B cell (primary cell): Measurements from ENCODE around the gene GNLY. TPM values are rescaled to one million over a fixed set of nuclear protein-coding genes. Genes with fewer than 3 reads are reported as not detected.

ENCODE experiments used
- ATAC-seq: fragments of 200-7000 bp; cut with Tn5 transposase; one replicate; pipeline ENCODE4 v1.10.0; 2021; ENCODE audit warnings: low read depth, mild to moderate bottlenecking, moderate number of reproducible peaks, moderate library complexity
- CTCF ChIA-PET: fragments of 350-600 bp; sonication (Branson Sonifier 250); formaldehyde crosslinking; loops from one replicate; lab custom pipeline; 2021; ENCODE audit warnings: antibody characterized with exemption, inconsistent platforms; lab: Charles Lee
- POLR2A ChIA-PET: fragments of 350-600 bp; sonication (Branson Sonifier 250); formaldehyde crosslinking; loops from one replicate; lab custom pipeline; 2021; ENCODE audit warnings: antibody characterized with exemption; lab: Charles Lee
- DNase-seq: peaks from one replicate; pipeline ENCODE4 v3.0.0; 2013
- H2AFZ ChIP-seq: 2 replicates; pipeline ENCODE4 v1.6.1; 2012; ENCODE audit warnings: mild to moderate bottlenecking, low read depth, low read length; ENCODE audit not compliant: insufficient read depth, poor library complexity, severe bottlenecking
- H3K27ac ChIP-seq, 2 donors: 1 replicate in 1 of 2; 2 replicates in 1 of 2; pipeline ENCODE4 v1.5.1; 2012 to 2013; ENCODE audit warnings: low read length in 2 of 2, mild to moderate bottlenecking in 2 of 2, moderate library complexity in 1 of 2
- H3K27me3 ChIP-seq, 4 experiments: fragments of 200-600 bp in 1 of 4; sonication (generic) in 1 of 4; replicated peaks in 1 of 4; 1 replicate in 2 of 4; 2 replicates in 2 of 4; pipeline versions ENCODE4 v1.6.1 to v1.7.0; 2013 to 2016; ENCODE audit warnings: low read length in 3 of 4, mild to moderate bottlenecking in 2 of 4, mixed read lengths in 1 of 4, moderate library complexity in 1 of 4; ENCODE audit not compliant: insufficient read depth in 4 of 4, control insufficient read depth in 3 of 4; ENCODE audit errors: control extremely low read depth in 1 of 4
- H3K36me3 ChIP-seq, 2 experiments: replicated peaks in 1 of 2; 1 replicate in 1 of 2; 2 replicates in 1 of 2; pipeline versions ENCODE4 v1.6.1 to v1.7.1; 2013; ENCODE audit warnings: low read length in 1 of 2; ENCODE audit not compliant: insufficient read depth in 2 of 2, control insufficient read depth in 1 of 2; ENCODE audit errors: control extremely low read depth in 1 of 2, extremely low read depth in 1 of 2
- H3K4me1 ChIP-seq, 2 donors: fragments of 200-600 bp in 1 of 2; sonication (generic) in 1 of 2; 1 replicate in 1 of 2; 2 replicates in 1 of 2; pipeline versions ENCODE4 v1.5.1 to v1.6.1; 2013 to 2017; ENCODE audit warnings: low read length in 2 of 2; ENCODE audit not compliant: control insufficient read depth in 2 of 2, insufficient read depth in 2 of 2
- H3K4me2 ChIP-seq: replicated peaks from 2 replicates; pipeline ENCODE3; 2012; ENCODE audit warnings: mild to moderate bottlenecking, low read depth, low read length; ENCODE audit not compliant: poor library complexity, severe bottlenecking
- H3K4me3 ChIP-seq, 5 experiments: fragments of 200-600 bp in 1 of 5; sonication (generic) in 1 of 5; 1 replicate in 3 of 5; 2 replicates in 2 of 5; pipeline versions ENCODE4 v1.5.1 to v1.7.0; 2011 to 2016; ENCODE audit warnings: low read length in 4 of 5, mild to moderate bottlenecking in 4 of 5, low read depth in 2 of 5, control low read depth in 1 of 5, moderate library complexity in 1 of 5; ENCODE audit not compliant: insufficient read depth in 1 of 5; ENCODE audit errors: control extremely low read depth in 1 of 5, extremely low read depth in 1 of 5
- H3K79me2 ChIP-seq: fragments of 200-600 bp; sonication (generic); one replicate; pipeline ENCODE4 v1.6.0; 2016; ENCODE audit warnings: low read length; ENCODE audit not compliant: control insufficient read depth, insufficient read depth
- H3K9ac ChIP-seq: fragments of 200-600 bp; sonication (generic); 2 replicates; pipeline ENCODE4 v1.6.1; 2017; ENCODE audit warnings: mild to moderate bottlenecking, low read length, moderate library complexity
- H3K9me3 ChIP-seq, 3 donors: one replicate each; pipeline versions ENCODE4 v1.6.1 to v1.7.1; 2013; ENCODE audit warnings: low read length in 2 of 3; ENCODE audit not compliant: control insufficient read depth in 2 of 3, insufficient read depth in 1 of 3; ENCODE audit errors: control extremely low read depth in 1 of 3
- H4K20me1 ChIP-seq: 2 replicates; pipeline ENCODE4 v1.6.0; 2012; ENCODE audit warnings: mild to moderate bottlenecking, low read length; ENCODE audit not compliant: insufficient read depth, control insufficient read depth, poor library complexity, severe bottlenecking
- H3K27ac Mint-ChIP-seq: one replicate; pipeline ENCODE4 v1.8.0; 2021; ENCODE audit warnings: mixed read lengths
- H3K27me3 Mint-ChIP-seq: one replicate; pipeline ENCODE4 v1.8.0; 2021; ENCODE audit warnings: mixed read lengths
- H3K4me1 Mint-ChIP-seq: one replicate; pipeline ENCODE4 v1.8.0; 2021; ENCODE audit warnings: mixed read lengths
- H3K4me3 Mint-ChIP-seq: one replicate; pipeline ENCODE4 v1.8.0; 2021; ENCODE audit warnings: mixed read lengths
- H3K9me3 Mint-ChIP-seq: one replicate; pipeline ENCODE4 v1.8.0; 2022; ENCODE audit warnings: mixed read lengths; ENCODE audit not compliant: insufficient read depth
- EZH2 ChIP-seq: IDR thresholded peaks from 2 replicates; pipeline ENCODE4 v1.6.1; 2012; ENCODE audit warnings: borderline replicate concordance, low read depth, mild to moderate bottlenecking, moderate library complexity, low read length; ENCODE audit not compliant: insufficient read depth, poor library complexity, severe bottlenecking
- WGBS: methylation state at CpG from one replicate; pipeline ENCODE4 v1.1.5; 2013; ENCODE audit warnings: missing lambda C conversion rate; ENCODE audit not compliant: insufficient coverage; 5-methylcytosine and 5-hydroxymethylcytosine counted together
- intact Hi-C: fragments of 100-400 bp; cut with micrococcal nuclease; formaldehyde crosslinking; loops from one replicate; pipeline ENCODE4 v1.10.0; 2022
- polyA plus RNA-seq: library from polyadenylated mRNA; depleted of rRNA; stranded (reverse); fragments of >200 nt; gene quantifications from 2 replicates; pipeline ENCODE4 v1.2.3, GENCODE V29; 2012
- total RNA-seq, 2 donors: library from RNA; stranded (reverse); fragments of 120-200 nt in 1 of 2; gene quantifications; 1 replicate in 1 of 2; 2 replicates in 1 of 2; pipeline versions ENCODE4 v1.2.3 to v1.2.4, GENCODE V29; 2013 to 2022
- TF ChIP-seq, protein P1 (sequence below): fragments of 200-600 bp; IDR thresholded peaks from one replicate; pipeline ENCODE4 v1.8.0; 2022; ENCODE audit warnings: antibody characterized with exemption, mild to moderate bottlenecking

GNLY gene
- total and polyA plus RNA-seq, 2 donors (not counting 1 experiment from before 2014, with no cell fraction given) = 3.9 to 4.2 TPM

DNA sequence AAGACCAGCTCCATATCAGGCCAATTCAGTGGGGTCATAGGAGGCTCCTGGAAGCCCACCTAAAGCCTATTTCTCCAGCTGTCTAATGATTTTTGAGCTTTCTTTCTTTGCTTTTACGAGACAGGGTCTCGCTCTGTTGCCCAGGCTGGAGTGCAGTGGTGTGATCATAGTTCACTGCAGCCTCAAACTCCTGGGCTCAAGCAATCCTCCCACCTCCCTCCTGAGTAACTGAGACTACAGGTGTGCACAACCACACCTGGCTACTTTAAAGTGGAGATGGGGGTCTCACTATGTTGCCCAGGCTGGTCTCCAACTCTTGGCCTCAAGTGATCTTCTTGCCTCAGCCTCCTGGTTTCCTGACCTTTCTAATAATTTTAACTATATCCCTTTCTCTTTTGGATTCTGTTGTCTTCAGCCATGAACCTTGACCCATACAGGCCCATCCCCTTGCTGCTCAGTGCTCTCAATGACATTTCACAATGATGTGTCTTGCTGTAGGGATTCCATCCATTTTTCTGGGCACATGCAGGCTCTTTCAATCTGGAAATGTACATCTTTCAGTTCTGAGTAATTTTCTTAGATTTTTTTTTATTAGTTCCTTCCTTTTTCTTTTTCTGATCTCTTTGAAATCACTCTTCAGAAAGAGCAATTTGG, 29.7 kb downstream of the GNLY start:
- WGBS = no CpG with 5 or more reads among the region's 2 CpGs
- Histone ChIP-seq H4K20me1 (no peaks in the 10 kb centered on the region), H3K4me3 (no peak overlapping the region), H2AFZ (no peak overlapping the region), H3K27me3 (peaks cover 0 to 8% (median 5%) of the 10 kb centered on the region in 4 experiments), H3K4me1 (peaks cover 2% of the 10 kb centered on the region in 2 donors), H3K27ac (no peak overlapping the region), H3K79me2 (no peaks in the 10 kb centered on the region), H3K36me3 (no peaks in the 10 kb centered on the region), H3K4me2 (no peak overlapping the region), H3K9ac (no peak overlapping the region), H3K9me3 (no peaks in the 10 kb centered on the region)
- Mint-ChIP-seq H3K4me3 (no peak overlapping the region), H3K27me3 (peaks cover 23% of the 10 kb centered on the region), H3K27ac (no peak overlapping the region), H3K9me3 (no peaks in the 10 kb centered on the region), H3K4me1 (no peaks in the 10 kb centered on the region)
- DNase-seq (no peak), ATAC-seq (no peak)
- ChIA-PET CTCF (interaction anchor here (0.6 to 3.6 kb wide), 12 partner anchors 8 to 356 kb away, joined by 3 to 10 read pairs (median 4); no protein-coding TSS in a partner anchor), POLR2A (no interaction called here)
- TF ChIP-seq, protein P1, sequence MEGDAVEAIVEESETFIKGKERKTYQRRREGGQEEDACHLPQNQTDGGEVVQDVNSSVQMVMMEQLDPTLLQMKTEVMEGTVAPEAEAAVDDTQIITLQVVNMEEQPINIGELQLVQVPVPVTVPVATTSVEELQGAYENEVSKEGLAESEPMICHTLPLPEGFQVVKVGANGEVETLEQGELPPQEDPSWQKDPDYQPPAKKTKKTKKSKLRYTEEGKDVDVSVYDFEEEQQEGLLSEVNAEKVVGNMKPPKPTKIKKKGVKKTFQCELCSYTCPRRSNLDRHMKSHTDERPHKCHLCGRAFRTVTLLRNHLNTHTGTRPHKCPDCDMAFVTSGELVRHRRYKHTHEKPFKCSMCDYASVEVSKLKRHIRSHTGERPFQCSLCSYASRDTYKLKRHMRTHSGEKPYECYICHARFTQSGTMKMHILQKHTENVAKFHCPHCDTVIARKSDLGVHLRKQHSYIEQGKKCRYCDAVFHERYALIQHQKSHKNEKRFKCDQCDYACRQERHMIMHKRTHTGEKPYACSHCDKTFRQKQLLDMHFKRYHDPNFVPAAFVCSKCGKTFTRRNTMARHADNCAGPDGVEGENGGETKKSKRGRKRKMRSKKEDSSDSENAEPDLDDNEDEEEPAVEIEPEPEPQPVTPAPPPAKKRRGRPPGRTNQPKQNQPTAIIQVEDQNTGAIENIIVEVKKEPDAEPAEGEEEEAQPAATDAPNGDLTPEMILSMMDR = no peak
- TF ChIP-seq EZH2 = no peak
- intact Hi-C loops = loop anchor here (10.0 kb wide), 1 partner anchor 161 kb away; the partner anchor contains the start of gene ST3GAL5

DNA sequence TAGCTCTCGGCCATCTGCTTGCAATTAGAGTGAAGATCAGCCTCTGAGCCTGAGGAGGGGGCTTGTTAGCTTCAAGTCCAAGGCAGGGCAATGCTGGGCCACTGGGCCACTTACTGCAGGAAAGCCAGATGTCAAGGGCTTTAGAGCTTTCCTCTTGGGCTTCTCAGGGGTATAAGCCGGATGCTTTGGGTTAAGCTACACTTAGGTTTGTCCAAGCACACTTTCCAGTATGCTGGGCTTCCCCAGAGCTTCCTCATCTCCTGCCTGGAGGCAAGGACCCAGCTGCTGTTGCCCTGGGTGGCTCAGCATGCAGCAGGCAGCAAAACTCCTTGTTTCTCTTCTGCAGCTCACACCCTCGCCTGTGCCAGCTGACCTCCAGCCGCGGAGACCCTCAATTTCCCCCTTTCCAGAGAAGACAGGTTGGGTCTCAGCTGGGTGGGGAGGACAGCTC, 30.6 kb downstream of the GNLY start:
- no peak overlapping the region for H3K27ac Mint-ChIP-seq
- Histone ChIP-seq H3K9me3 (no peaks in the 10 kb centered on the region), H3K27me3 (peaks cover 0 to 14% (median 5%) of the 10 kb centered on the region in 4 experiments), H3K4me1 (peaks cover 3 to 7% of the 10 kb centered on the region in 2 donors), H2AFZ (no peak overlapping the region), H3K27ac (no peak overlapping the region), H3K4me2 (no peak overlapping the region), H4K20me1 (no peaks in the 10 kb centered on the region), H3K79me2 (no peaks in the 10 kb centered on the region), H3K4me3 (no peak overlapping the region), H3K9ac (no peak overlapping the region), H3K36me3 (no peaks in the 10 kb centered on the region)
- H3K4me1 Mint-ChIP-seq = no peaks in the 10 kb centered on the region
- ATAC-seq = no peak
- POLR2A ChIA-PET = no interaction called here
- H3K27me3 Mint-ChIP-seq = peaks cover 26% of the 10 kb centered on the region
- no peaks in the 10 kb centered on the region for H3K9me3 Mint-ChIP-seq
- CTCF ChIA-PET = interaction anchor here (1.0 to 3.6 kb wide), 11 partner anchors 8 to 355 kb away, joined by 3 to 27 read pairs (median 4); no protein-coding TSS in a partner anchor
- intact Hi-C loops = loop anchor here (10.0 kb wide), 1 partner anchor 160 kb away; the partner anchor contains the start of gene ST3GAL5
- no peak overlapping the region for H3K4me3 Mint-ChIP-seq
- 83% methylated on average over 2 of the region's 5 CpGs for WGBS
- no peak for DNase-seq
- TF ChIP-seq, protein P1 = no peak
- TF ChIP-seq EZH2 = no peak
